Right lobe of liver (tissue), 4 donors: Measurements from ENCODE around the gene TMEM132D.

Experiments
- CTCF ChIP-seq, 4 donors: fragments of 200-600 bp in 3 of 4; fragments of 450-650 bp in 1 of 4; IDR thresholded peaks; one replicate each; pipeline versions ENCODE4 v1.5.1 to v1.8.0; 2016 to 2022; ENCODE audit warnings: antibody characterized with exemption in 4 of 4, mild to moderate bottlenecking in 2 of 4
- POLR2A ChIP-seq: fragments of 450-650 bp; IDR thresholded peaks from one replicate; pipeline ENCODE4 v1.6.1; 2017; ENCODE audit warnings: antibody characterized with exemption, mild to moderate bottlenecking
- donor health status: DM: no; HTN: no; CAD: no.
- donor health status: DM: no; HTN: no; CAD: no.
- donor health status: DM: no; HTN: yes; CAD: no.

- no peak for TF ChIP-seq CTCF (IDR thresholded peaks at IDR 0.05)
- no peak for TF ChIP-seq POLR2A
These were observed 546.6 kb downstream of the TMEM132D start for GRCh38 chr12:129357233-129357632.
